H1 (cell line): ENCODE measurements around the gene TEX22. TPM values are rescaled to one million over a fixed set of nuclear protein-coding genes. Genes with fewer than 3 reads are reported as not detected.

Source experiments
- CTCF ChIA-PET: fragments of 300-600 bp; sonication (Branson Sonifier 250); formaldehyde crosslinking; loops from one replicate; lab custom pipeline; 2021; ENCODE audit not compliant: partially characterized antibody; lab: Charles Lee
- POLR2A ChIA-PET: fragments of 300-600 bp; sonication (Branson Sonifier 250); formaldehyde crosslinking; loops from one replicate; lab custom pipeline; 2021; ENCODE audit warnings: inconsistent platforms; ENCODE audit not compliant: partially characterized antibody; lab: Charles Lee
- DNase-seq, 2 experiments: peaks; one replicate each; pipeline versions ENCODE4 v3.0.0 to v3.0.0-alpha.2; 2010 to 2022; ENCODE audit warnings: low spot score in 2 of 2, low read depth in 1 of 2, mixed read lengths in 1 of 2
- FAIRE-seq: peaks from 2 replicates; lab custom pipeline; 2011; peaks lifted over from hg19 to GRCh38; lab: Jason Lieb, UNC
- H2AFZ ChIP-seq: 2 replicates; pipeline ENCODE4 v1.8.1; 2012; ENCODE audit warnings: low read length, inconsistent platforms
- H2AK5ac ChIP-seq: 2 replicates; pipeline ENCODE4 v1.6.1; 2013; ENCODE audit warnings: low read depth, low read length
- H2BK120ac ChIP-seq: replicated peaks from 2 replicates; pipeline ENCODE3; 2013; ENCODE audit warnings: low read depth, low read length, inconsistent platforms
- H2BK12ac ChIP-seq: 2 replicates; pipeline ENCODE4 v1.6.1; 2013; ENCODE audit warnings: low read depth, low read length
- H2BK15ac ChIP-seq: 2 replicates; pipeline ENCODE4 v1.6.1; 2013; ENCODE audit warnings: low read length
- H2BK20ac ChIP-seq: 2 replicates; pipeline ENCODE4 v1.6.1; 2013; ENCODE audit warnings: low read length
- H2BK5ac ChIP-seq: 2 replicates; pipeline ENCODE4 v1.6.1; 2013; ENCODE audit warnings: low read depth, low read length
- H3K14ac ChIP-seq: 2 replicates; pipeline ENCODE4 v1.6.1; 2013; ENCODE audit warnings: inconsistent platforms; ENCODE audit not compliant: insufficient read length
- H3K18ac ChIP-seq: 2 replicates; pipeline ENCODE4 v1.6.1; 2013; ENCODE audit warnings: low read length; ENCODE audit errors: extremely low read depth
- H3K23ac ChIP-seq: 2 replicates; pipeline ENCODE4 v1.6.1; 2013; ENCODE audit warnings: inconsistent platforms; ENCODE audit not compliant: insufficient read length
- H3K23me2 ChIP-seq: 2 replicates; pipeline ENCODE4 v1.6.1; 2013; ENCODE audit warnings: low read depth, low read length
- H3K27ac ChIP-seq: 2 replicates; pipeline ENCODE4 v1.6.1; 2011; ENCODE audit warnings: low read depth, low read length, inconsistent platforms
- H3K27me3 ChIP-seq, 4 experiments: replicated peaks in 1 of 4; 1 replicate in 1 of 4; 2 replicates in 3 of 4; pipeline versions ENCODE4 v1.6.1 to v1.8.1; 2011 to 2013; ENCODE audit warnings: low read length in 3 of 4, mild to moderate bottlenecking in 3 of 4, inconsistent platforms in 2 of 4, mixed read lengths in 2 of 4, moderate library complexity in 1 of 4; ENCODE audit not compliant: control insufficient read depth in 3 of 4, insufficient read depth in 3 of 4; ENCODE audit errors: extremely low read depth in 1 of 4
- H3K36me3 ChIP-seq, 4 experiments: 2 replicates each; pipeline versions ENCODE4 v1.6.1 to v1.8.1; 2011 to 2013; ENCODE audit warnings: mild to moderate bottlenecking in 4 of 4, low read length in 3 of 4, moderate library complexity in 2 of 4, control low read depth in 1 of 4, inconsistent platforms in 1 of 4; ENCODE audit not compliant: insufficient read depth in 4 of 4, control insufficient read depth in 2 of 4
- H3K4ac ChIP-seq: replicated peaks from 2 replicates; pipeline ENCODE3; 2013; ENCODE audit warnings: low read length, low read depth, mixed read lengths, inconsistent platforms; ENCODE audit not compliant: insufficient read length
- H3K4me1 ChIP-seq, 4 experiments: replicated peaks in 1 of 4; 1 replicate in 1 of 4; 2 replicates in 3 of 4; pipeline versions ENCODE4 v1.6.1 to v1.8.1; 2011 to 2013; ENCODE audit warnings: low read length in 3 of 4, inconsistent platforms in 2 of 4, mixed read lengths in 1 of 4; ENCODE audit not compliant: insufficient read depth in 4 of 4, control insufficient read depth in 3 of 4
- H3K4me2 ChIP-seq, 2 experiments: 2 replicates each; pipeline versions ENCODE4 v1.6.1 to v1.8.1; 2011 to 2013; ENCODE audit warnings: low read depth in 2 of 2, low read length in 2 of 2, control low read depth in 1 of 2, inconsistent platforms in 1 of 2, mild to moderate bottlenecking in 1 of 2; ENCODE audit not compliant: insufficient read depth in 1 of 2
- H3K4me3 ChIP-seq, 4 experiments: fragments of 200-600, 300-600 bp in 1 of 4; sonication (generic), shearing (Covaris generic), sonication (Bioruptor Twin) in 1 of 4; 2 replicates each; pipeline versions ENCODE4 v1.5.1 to v1.8.1; 2011 to 2016; ENCODE audit warnings: low read length in 4 of 4, low read depth in 3 of 4, control low read depth in 2 of 4, inconsistent platforms in 2 of 4, mild to moderate bottlenecking in 2 of 4, mixed read lengths in 1 of 4, moderate library complexity in 1 of 4; ENCODE audit not compliant: insufficient read depth in 2 of 4; ENCODE audit errors: extremely low read depth in 1 of 4
- H3K56ac ChIP-seq: replicated peaks from 2 replicates; pipeline ENCODE3; 2013; ENCODE audit warnings: low read depth, mild to moderate bottlenecking, mixed read lengths, low read length, inconsistent platforms; ENCODE audit not compliant: insufficient read length
- H3K79me1 ChIP-seq: 2 replicates; pipeline ENCODE4 v1.6.1; 2013; ENCODE audit warnings: low read depth, low read length, control low read depth
- H3K79me2 ChIP-seq, 2 experiments: 2 replicates each; pipeline versions ENCODE4 v1.6.1 to v1.8.1; 2012 to 2013; ENCODE audit warnings: low read length in 2 of 2, mild to moderate bottlenecking in 2 of 2, inconsistent platforms in 1 of 2; ENCODE audit not compliant: insufficient read depth in 2 of 2, control insufficient read depth in 1 of 2
- H3K9ac ChIP-seq, 4 experiments: replicated peaks in 1 of 4; 1 replicate in 1 of 4; 2 replicates in 3 of 4; pipeline versions ENCODE4 v1.6.1 to v1.8.1; 2011 to 2013; ENCODE audit warnings: low read depth in 3 of 4, low read length in 3 of 4, control low read depth in 2 of 4, mild to moderate bottlenecking in 2 of 4, moderate library complexity in 2 of 4, inconsistent platforms in 1 of 4; ENCODE audit errors: extremely low read depth in 1 of 4
- H3K9me3 ChIP-seq, 2 experiments: 2 replicates each; pipeline versions ENCODE4 v1.6.1 to v1.8.1; 2012 to 2013; ENCODE audit warnings: mild to moderate bottlenecking in 2 of 2, moderate library complexity in 2 of 2, control low read depth in 1 of 2, inconsistent platforms in 1 of 2, low read depth in 1 of 2, low read length in 1 of 2, mixed read lengths in 1 of 2; ENCODE audit not compliant: insufficient read depth in 2 of 2
- H4K20me1 ChIP-seq, 2 experiments: replicated peaks in 1 of 2; 2 replicates each; pipeline versions ENCODE3 to v1.8.1; 2011 to 2013; ENCODE audit warnings: inconsistent platforms in 2 of 2, low read length in 2 of 2, mild to moderate bottlenecking in 1 of 2; ENCODE audit not compliant: insufficient read depth in 2 of 2, control insufficient read depth in 1 of 2
- H4K5ac ChIP-seq: 2 replicates; pipeline ENCODE4 v1.6.1; 2013; ENCODE audit warnings: low read length, low read depth, mixed read lengths, inconsistent platforms; ENCODE audit not compliant: insufficient read length
- H4K8ac ChIP-seq: 2 replicates; pipeline ENCODE4 v1.8.0; 2013; ENCODE audit warnings: mild to moderate bottlenecking, moderate library complexity, low read length, inconsistent platforms; ENCODE audit not compliant: insufficient read depth; ENCODE audit errors: extremely low read depth
- H4K91ac ChIP-seq: replicated peaks from 2 replicates; pipeline ENCODE3; 2013; ENCODE audit warnings: low read length, mixed read lengths, inconsistent platforms; ENCODE audit not compliant: insufficient read length
- CBX5 ChIP-seq: fragments of 300-800, 300-1000 bp; sonication (generic); IDR thresholded peaks from 2 replicates; pipeline ENCODE4 v1.7.1; 2016; ENCODE audit warnings: antibody characterized with exemption, low read length, low read depth
- PHF8 ChIP-seq: fragments of 200-600 bp; sonication (generic); conservative IDR thresholded peaks from 2 replicates; pipeline ENCODE4 v1.7.1; 2012; ENCODE audit warnings: low read depth, mild to moderate bottlenecking, inconsistent platforms, low read length, moderate library complexity
- WGBS, 2 experiments: shearing (Covaris generic) in 1 of 2; methylation state at CpG; one replicate each; pipeline versions ENCODE4 v1.1.6 to v1.1.7; 2013 to 2015; ENCODE audit warnings: low lambda C conversion rate in 2 of 2, mixed read lengths in 2 of 2, inconsistent platforms in 1 of 2, low coverage in 1 of 2, missing lambda C conversion rate in 1 of 2; ENCODE audit not compliant: insufficient replicate concordance in 2 of 2, insufficient coverage in 1 of 2, insufficient read length in 1 of 2; ENCODE audit errors: extremely low coverage in 1 of 2, missing lambda C conversion rate in 1 of 2; 5-methylcytosine and 5-hydroxymethylcytosine counted together
- polyA plus RNA-seq, 7 experiments: library from polyadenylated mRNA; depleted of rRNA in 3 of 7; stranded (reverse) in 5 of 7; unstranded in 2 of 7; fragments of >200 nt in 5 of 7; fragments of 200-250 nt in 2 of 7; gene quantifications; 1 replicate in 5 of 7; 2 replicates in 1 of 7; 4 replicates in 1 of 7; pipeline versions ENCODE4 v1.2.1 to v1.2.3, GENCODE V29; 2011 to 2013; ENCODE audit warnings: missing spikeins in 2 of 7, mixed read lengths in 2 of 7
- total RNA-seq: library from RNA; stranded (reverse); fragmentation: NEBNext Ultra II Directional; extraction: Animal tissue kit (Norgen Biotek cat#: 25700); gene quantifications from 2 replicates; pipeline ENCODE4 v1.2.1, GENCODE V29; 2021

TEX22 gene
- total and polyA plus RNA-seq, 2 of the 8 experiments (the other 6 are each of a cell fraction or from before 2014, with no cell fraction given): 0.24 to 0.39 TPM

DNA sequence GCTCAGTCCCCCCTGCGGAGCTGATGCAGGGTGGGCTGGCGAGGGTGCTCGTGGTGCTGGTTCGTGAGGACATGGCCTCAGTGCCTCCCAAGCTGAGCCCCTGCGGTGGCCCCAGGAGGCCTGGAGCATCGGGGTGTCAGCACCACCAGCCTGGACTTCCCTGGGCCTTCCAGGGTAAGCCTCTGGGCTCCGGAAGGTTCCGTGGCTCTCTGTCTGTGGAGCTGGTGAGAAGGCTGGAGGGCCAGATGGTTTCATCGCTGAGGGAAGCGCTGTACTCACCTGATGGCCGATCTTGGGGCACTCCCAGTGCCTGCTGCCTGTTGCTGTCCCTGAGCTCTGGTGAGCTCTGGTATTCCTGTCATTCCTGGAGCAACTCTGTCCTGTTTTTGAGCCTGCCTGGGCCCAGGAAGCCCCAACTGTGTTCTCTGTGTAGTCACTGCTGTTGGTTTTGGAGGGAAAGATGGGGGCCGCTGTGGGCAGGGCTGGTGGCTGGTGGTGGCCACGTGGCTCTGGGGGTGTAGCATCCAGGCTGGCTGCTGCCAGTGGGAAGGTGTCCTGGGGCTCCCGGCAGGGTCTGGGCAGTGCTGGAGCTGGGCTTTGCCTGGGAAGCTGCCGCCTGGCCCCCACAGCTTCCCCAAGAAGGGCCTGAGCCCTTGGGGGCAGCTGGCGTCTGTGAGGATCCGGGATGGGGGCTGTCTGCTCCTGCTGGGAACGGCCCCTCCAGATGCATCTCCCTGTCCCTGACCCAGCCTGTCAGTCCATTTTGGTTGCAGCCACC, 39.6 kb downstream of the TEX22 start:
- DNase-seq (no peak), FAIRE-seq (no peak)
- WGBS, 2 experiments: 94% methylated on average over 18 of the region's 18 CpGs; no CpG with 5 or more reads in 1 of the 2 experiments
- Histone ChIP-seq H4K5ac (no peak overlapping the region), H2BK20ac (no peak overlapping the region), H2AK5ac (no peak overlapping the region), H4K20me1 (peaks cover 40 to 62% of the 10 kb centered on the region in 2 experiments), H4K91ac (no peak overlapping the region), H2AFZ (no peak overlapping the region), H3K4me1 (peaks cover 0 to 7% (median 4%) of the 10 kb centered on the region in 4 experiments; a peak in 5 of 7 replicates), H3K18ac (no peak overlapping the region), H3K23ac (no peak overlapping the region), H3K79me1 (peaks cover 34% of the 10 kb centered on the region), H3K14ac (no peak overlapping the region), H3K79me2 (peaks cover 12 to 61% of the 10 kb centered on the region in 2 experiments), H3K4me2 (no peak overlapping the region), H2BK12ac (no peak overlapping the region), H3K4ac (no peak overlapping the region), H2BK5ac (0 out of 2 replicates have a peak overlapping the region, but pooled peaks have one; percentile 15), H3K27ac (no peak overlapping the region; the same call in 1 of the 2 replicates), H2BK15ac (no peak overlapping the region), H3K4me3 (no peak overlapping the region), H3K36me3 (peaks cover 0 to 6% (median 2%) of the 10 kb centered on the region in 4 experiments; a peak in 4 of 8 replicates), H3K23me2 (no peaks in the 10 kb centered on the region), H3K9ac (no peak overlapping the region), H3K9me3 (no peaks in the 10 kb centered on the region), H3K27me3 (no peaks in the 10 kb centered on the region), H4K8ac (peak overlapping the region; percentile 46; the same call in 1 of the 2 replicates), H2BK120ac (no peak overlapping the region), H3K56ac (no peak overlapping the region)
- ChIA-PET POLR2A (interaction anchor here (0.8 to 1.2 kb wide), 4 partner anchors 13 to 72 kb away, joined by 3 to 4 read pairs (median 4); no protein-coding TSS in a partner anchor), CTCF (interaction anchor here (0.6 to 1.8 kb wide), 5 partner anchors 32 to 67 kb away, joined by 3 to 10 read pairs (median 3); no protein-coding TSS in a partner anchor)
- TF ChIP-seq PHF8: no peak
- TF ChIP-seq CBX5: no peak
